Vagina (tissue), 2 donors: ENCODE results near the gene WDR83. TPM values are rescaled to one million over a fixed set of nuclear protein-coding genes. Genes with fewer than 3 reads are reported as not detected.
"Not testable (repeated sequence)": the region's sequence is repeated elsewhere in the genome, so short reads cannot be mapped to it uniquely, and the experiment has no call there.

ENCODE experiments used
- DNase-seq, 2 donors: peaks; one replicate each; pipeline ENCODE4 v3.0.0-alpha.2; 2017; ENCODE audit errors: extremely low spot score in 2 of 2
- H3K27ac ChIP-seq: fragments of 200-600 bp; sonication (generic); one replicate; pipeline ENCODE4 v1.5.1; 2019
- H3K27me3 ChIP-seq: fragments of 200-600 bp; sonication (generic); one replicate; pipeline ENCODE4 v1.5.1; 2019
- H3K36me3 ChIP-seq, 2 donors: fragments of 200-600 bp; sonication (generic); one replicate each; pipeline ENCODE4 v1.5.1; 2017 to 2019
- H3K4me1 ChIP-seq: fragments of 200-600 bp; sonication (generic); one replicate; pipeline ENCODE4 v1.5.1; 2019
- H3K4me3 ChIP-seq, 2 donors: fragments of 200-600 bp; sonication (generic); 1 replicate in 1 of 2; 2 replicates in 1 of 2; pipeline ENCODE4 v1.5.1; 2016 to 2019
- H3K9me3 ChIP-seq: fragments of 200-600 bp; sonication (generic); one replicate; pipeline ENCODE4 v1.5.1; 2019
- CTCF ChIP-seq, 3 experiments: fragments of 450-650 bp in 2 of 3; fragments of 200-600 bp in 1 of 3; sonication (generic) in 1 of 3; IDR thresholded peaks; one replicate each; pipeline ENCODE4 v1.5.1; 2017 to 2019; ENCODE audit warnings: antibody characterized with exemption in 3 of 3, mild to moderate bottlenecking in 2 of 3, moderate library complexity in 2 of 3
- POLR2A ChIP-seq, 2 donors: fragments of 450-650 bp; IDR thresholded peaks; one replicate each; pipeline ENCODE4 v1.6.1; 2017; ENCODE audit warnings: antibody characterized with exemption in 2 of 2, mild to moderate bottlenecking in 2 of 2, moderate library complexity in 2 of 2
- POLR2AphosphoS5 ChIP-seq, 2 donors: sonication (generic); formaldehyde crosslinking; IDR thresholded peaks; one replicate each; pipeline ENCODE4 v1.9.0; 2017; ENCODE audit warnings: antibody characterized with exemption in 2 of 2, mild to moderate bottlenecking in 2 of 2, low read depth in 1 of 2; ENCODE audit not compliant: insufficient read depth in 1 of 2
- intact Hi-C: fragments of 100-400 bp; cut with DNase I; formaldehyde crosslinking; loops from one replicate; pipeline ENCODE4 v1.15.1; 2023
- total RNA-seq: library from RNA; depleted of rRNA; stranded (reverse); fragments of >200 nt; gene quantifications from one replicate; pipeline ENCODE4 v1.2.3, GENCODE V29; 2016

WDR83 gene
- total RNA-seq, result 8.3 TPM

GRCh38 chr19:12666265-12667048, at the start of gene WDR83, which contains the start of gene MAN2B1:
Gene WDR83 (plus strand): TSS chr19:12666807. CDS start chr19:12669791, 2,984 bp downstream.
Gene MAN2B1 (minus strand): TSS chr19:12666742. CDS start chr19:12666701, 41 bp downstream.
- H3K4me3 ChIP-seq, result peak within 1 kb of the TSS; percentile 66 to 86
- peaks cover 0 to 25% of the 10 kb centered on the region in 2 donors for H3K36me3 ChIP-seq
- no peak for DNase-seq
- H3K27me3 ChIP-seq, result no peaks in the 10 kb centered on the region
- TF ChIP-seq POLR2A (IDR thresholded peaks at IDR 0.05), result no peak
- peak; percentile 15 to 47 for TF ChIP-seq POLR2AphosphoS5 (IDR thresholded peaks at IDR 0.05; ENCODE audit: insufficient read depth in 1 of 2, low read depth in 1 of 2)
- H3K9me3 ChIP-seq, result no peaks in the 10 kb centered on the region
- intact Hi-C loops, result loop anchor here (10.0 kb wide), 1 partner anchor 52 kb away; the partner anchor contains the start of genes ZNF490 and ZNF791
- peak within 1 kb of the TSS; percentile 56 for H3K27ac ChIP-seq
- H3K4me1 ChIP-seq, result peaks cover 49% of the 10 kb centered on the region

- Histone ChIP-seq H3K4me3 (no peak overlapping the region), H3K36me3 (peaks cover 0 to 18% of the 10 kb centered on the region in 2 donors), H3K27me3 (no peaks in the 10 kb centered on the region), H3K27ac (no peak overlapping the region), H3K4me1 (peaks cover 61% of the 10 kb centered on the region), H3K9me3 (no peaks in the 10 kb centered on the region)
- DNase-seq, result no peak
- intact Hi-C loops, result loop anchor here (10.0 kb wide), 1 partner anchor 47 kb away; the partner anchor contains the start of genes MAN2B1 and WDR83
- TF ChIP-seq CTCF (IDR thresholded peaks at IDR 0.05) (no peak), POLR2A (IDR thresholded peaks at IDR 0.05) (no peak), POLR2AphosphoS5 (IDR thresholded peaks at IDR 0.05; ENCODE audit: insufficient read depth in 1 of 2, low read depth in 1 of 2) (no peak)
These were observed 49.0 kb upstream of the WDR83 start for GRCh38 chr19:12617646-12618045.

GRCh38 chr19:12621253-12622024, 45.2 kb upstream of the WDR83 start:
- H3K4me3 ChIP-seq, intact Hi-C loops, H3K27ac ChIP-seq, H3K27me3 ChIP-seq, DNase-seq, H3K9me3 ChIP-seq: not testable (repeated sequence)
- peaks cover 0 to 36% of the 10 kb centered on the region in 2 donors for H3K36me3 ChIP-seq
- H3K4me1 ChIP-seq, result peaks cover 38% of the 10 kb centered on the region

GRCh38 chr19:12623361-12624031, 43.1 kb upstream of the WDR83 start:
- Histone ChIP-seq H3K4me3 (no peak overlapping the region), H3K27me3 (no peaks in the 10 kb centered on the region), H3K9me3 (peaks cover 6% of the 10 kb centered on the region), H3K36me3 (peaks cover 3 to 50% of the 10 kb centered on the region in 2 donors), H3K27ac (no peak overlapping the region), H3K4me1 (peaks cover 22% of the 10 kb centered on the region)
- no peak for DNase-seq
- TF ChIP-seq CTCF (IDR thresholded peaks at IDR 0.05) (no peak), POLR2A (IDR thresholded peaks at IDR 0.05) (no peak), POLR2AphosphoS5 (IDR thresholded peaks at IDR 0.05; ENCODE audit: insufficient read depth in 1 of 2, low read depth in 1 of 2) (no peak)
- intact Hi-C loops, result no loop called here

GRCh38 chr19:12626958-12627357, 39.6 kb upstream of the WDR83 start:
- Histone ChIP-seq H3K27me3 (no peaks in the 10 kb centered on the region), H3K4me3 (no peak overlapping the region), H3K27ac (no peak overlapping the region), H3K36me3 (peaks cover 6 to 62% of the 10 kb centered on the region in 2 donors), H3K9me3 (peaks cover 6% of the 10 kb centered on the region), H3K4me1 (peaks cover 10% of the 10 kb centered on the region)
- DNase-seq, result no peak
- intact Hi-C loops, result loop anchor here (2.0 kb wide), 1 partner anchor 50 kb away; no protein-coding TSS in a partner anchor
- TF ChIP-seq POLR2A (IDR thresholded peaks at IDR 0.05) (no peak), CTCF (IDR thresholded peaks at IDR 0.05) (no peak), POLR2AphosphoS5 (IDR thresholded peaks at IDR 0.05; ENCODE audit: insufficient read depth in 1 of 2, low read depth in 1 of 2) (no peak)
